Body of pancreas (tissue), 4 donors: ENCODE results near the gene SLC25A29. TPM values are rescaled to one million over a fixed set of nuclear protein-coding genes. Genes with fewer than 3 reads are reported as not detected.

Source experiments
- ATAC-seq: fragments of 150-250 bp; one replicate; pipeline ENCODE4 v1.9.1; 2016
- DNase-seq, 4 donors: peaks; one replicate each; pipeline ENCODE4 v3.0.0-alpha.2; 2019
- H3K27ac ChIP-seq, 4 donors: fragments of 200-600 bp; sonication (generic); 1 replicate in 3 of 4; 2 replicates in 1 of 4; pipeline versions ENCODE4 v1.5.1 to v1.6.1; 2016 to 2019; ENCODE audit warnings: mild to moderate bottlenecking in 1 of 4, mixed read lengths in 1 of 4, moderate library complexity in 1 of 4
- H3K27me3 ChIP-seq, 2 donors: fragments of 200-600 bp; sonication (generic); one replicate each; pipeline ENCODE4 v1.6.0; 2016; ENCODE audit warnings: mild to moderate bottlenecking in 1 of 2
- H3K36me3 ChIP-seq, 2 donors: fragments of 200-600 bp; sonication (generic); replicated peaks in 1 of 2; 2 replicates each; pipeline ENCODE4 v1.5.1; 2016; ENCODE audit warnings: low read depth in 2 of 2; ENCODE audit not compliant: insufficient read depth in 1 of 2
- H3K4me1 ChIP-seq: fragments of 200-600 bp; sonication (generic); one replicate; pipeline ENCODE4 v1.6.0; 2016
- H3K4me3 ChIP-seq, 2 donors: fragments of 200-600 bp; sonication (generic); 1 replicate in 1 of 2; 2 replicates in 1 of 2; pipeline ENCODE4 v1.5.1; 2016 to 2019
- H3K9me3 ChIP-seq, 3 donors: fragments of 200-600 bp; sonication (generic); 1 replicate in 2 of 3; 2 replicates in 1 of 3; pipeline ENCODE4 v1.5.1; 2016
- CTCF ChIP-seq, 7 experiments: fragments of 450-650 bp in 4 of 7; fragments of 200-600 bp in 3 of 7; sonication (generic) in 3 of 7; IDR thresholded peaks; one replicate each; pipeline ENCODE4 v1.5.1; 2016 to 2019; ENCODE audit warnings: antibody characterized with exemption in 7 of 7
- POLR2A ChIP-seq, 3 donors: fragments of 450-650 bp; IDR thresholded peaks; one replicate each; pipeline ENCODE4 v1.6.1; 2016; ENCODE audit warnings: antibody characterized with exemption in 3 of 3, mild to moderate bottlenecking in 2 of 3
- whole genome bisulfite sequencing, 2 donors: methylation state at CpG; one replicate each; pipeline ENCODE4 v1.1.5; 2017; 5-methylcytosine and 5-hydroxymethylcytosine counted together
- intact Hi-C: fragments of 100-400 bp; cut with DNase I; formaldehyde crosslinking; loops from one replicate; pipeline ENCODE4 v1.15.1; 2023
- total RNA-seq, 2 donors: library from RNA; depleted of rRNA; stranded (reverse); fragments of >200 nt; gene quantifications; one replicate each; pipeline ENCODE4 v1.1.0, GENCODE V29; 2016

Gene SLC25A29
- total RNA-seq, 2 donors from 2014 or later = 25.2 to 63.9 TPM

GRCh38 chr14:100327128-100327527 is 20.9 kb upstream of the SLC25A29 start:
- Histone ChIP-seq H3K27me3 (no peaks in the 10 kb centered on the region), H3K4me3 (no peak overlapping the region), H3K27ac (no peak overlapping the region), H3K9me3 (no peaks in the 10 kb centered on the region), H3K4me1 (peaks cover 12% of the 10 kb centered on the region), H3K36me3 (no peaks in the 10 kb centered on the region)
- no peak for ATAC-seq
- TF ChIP-seq POLR2A (IDR thresholded peaks at IDR 0.05) (no peak), CTCF (IDR thresholded peaks at IDR 0.05) (no peak)
- intact Hi-C loops = no loop called here
- WGBS, 2 donors = 92 to 95% methylated on average over 21 to 22 of the region's 24 CpGs
- no peak for DNase-seq

- Histone ChIP-seq H3K36me3 (no peaks in the 10 kb centered on the region), H3K9me3 (no peaks in the 10 kb centered on the region), H3K27ac (no peak overlapping the region), H3K4me3 (no peak overlapping the region), H3K27me3 (no peaks in the 10 kb centered on the region), H3K4me1 (peaks cover 12% of the 10 kb centered on the region)
- peak in 3 of 4 donors; percentile 45 to 75 (median 55) for DNase-seq
- no peak for ATAC-seq
- WGBS, 2 donors = 53 to 82% methylated on average over 5 to 13 of the region's 13 CpGs
- TF ChIP-seq CTCF (IDR thresholded peaks at IDR 0.05) (no peak), POLR2A (IDR thresholded peaks at IDR 0.05) (no peak)
- intact Hi-C loops = no loop called here
These were observed 19.7 kb upstream of the SLC25A29 start for GRCh38 chr14:100325958-100326357.

GRCh38 chr14:100325231-100325632 is 19.0 kb upstream of the SLC25A29 start:
- Histone ChIP-seq H3K27me3 (no peaks in the 10 kb centered on the region), H3K4me1 (peaks cover 12% of the 10 kb centered on the region), H3K27ac (no peak overlapping the region), H3K4me3 (no peak overlapping the region), H3K36me3 (no peaks in the 10 kb centered on the region), H3K9me3 (no peaks in the 10 kb centered on the region)
- TF ChIP-seq POLR2A (IDR thresholded peaks at IDR 0.05) (no peak), CTCF (IDR thresholded peaks at IDR 0.05) (no peak)
- ATAC-seq = no peak
- peak in 1 of 4 donors; percentile 48 for DNase-seq
- intact Hi-C loops = no loop called here
- 68 to 86% methylated on average over 15 to 17 of the region's 17 CpGs for WGBS, 2 donors

GRCh38 chr14:100323942-100324307 is 17.7 kb upstream of the SLC25A29 start:
- peaks cover 9% of the 10 kb centered on the region for H3K4me1 ChIP-seq
- no peak for TF ChIP-seq POLR2A (IDR thresholded peaks at IDR 0.05)
- no peak for TF ChIP-seq CTCF (IDR thresholded peaks at IDR 0.05)
- WGBS, 2 donors = 80 to 84% methylated on average over 2 to 8 of the region's 8 CpGs

GRCh38 chr14:100323121-100323941 is 17.1 kb upstream of the SLC25A29 start, which contains the start of gene SLC25A47:
SLC25A47 (plus strand) TSS chr14:100323339; CDS start chr14:100323415, 76 bp downstream.
- no peak within 1 kb of the TSS for H3K27ac ChIP-seq
- no peak within 1 kb of the TSS for H3K4me3 ChIP-seq
- H3K36me3 ChIP-seq = no peaks in the 10 kb centered on the region
- ATAC-seq = no peak
- 88% methylated on average over 7 to 12 of the region's 16 CpGs for WGBS, 2 donors
- H3K27me3 ChIP-seq = no peaks in the 10 kb centered on the region
- intact Hi-C loops = no loop called here
- H3K4me1 ChIP-seq = peaks cover 6% of the 10 kb centered on the region
- TF ChIP-seq CTCF (IDR thresholded peaks at IDR 0.05) (no peak), POLR2A (IDR thresholded peaks at IDR 0.05) (no peak)
- DNase-seq = no peak
- no peaks in the 10 kb centered on the region for H3K9me3 ChIP-seq

More at GRCh38 chr14:100323942-100324307, 17.7 kb upstream of the SLC25A29 start:
- DNase-seq (no peak), ATAC-seq (no peak)
- Histone ChIP-seq H3K4me3 (no peak overlapping the region), H3K27me3 (no peaks in the 10 kb centered on the region), H3K36me3 (no peaks in the 10 kb centered on the region), H3K9me3 (no peaks in the 10 kb centered on the region), H3K27ac (no peak overlapping the region)
- intact Hi-C loops = no loop called here
